IPS-15b (cell line): ENCODE results near the gene PDE6C.

ENCODE experiments used
- H3K27me3 ChIP-seq: one replicate; pipeline ENCODE4 v1.6.1; 2013; ENCODE audit warnings: low read length; ENCODE audit not compliant: control insufficient read depth, insufficient read depth
- H3K36me3 ChIP-seq: one replicate; pipeline ENCODE4 v1.6.1; 2013; ENCODE audit warnings: low read length; ENCODE audit not compliant: control insufficient read depth, insufficient read depth
- H3K4me1 ChIP-seq: one replicate; pipeline ENCODE4 v1.6.1; 2013; ENCODE audit warnings: mild to moderate bottlenecking, low read length; ENCODE audit not compliant: control insufficient read depth, insufficient read depth
- H3K4me3 ChIP-seq: one replicate; pipeline ENCODE4 v1.5.1; 2013; ENCODE audit warnings: low read depth, low read length
- H3K9ac ChIP-seq: one replicate; pipeline ENCODE4 v1.6.1; 2013; ENCODE audit warnings: low read depth, mild to moderate bottlenecking, low read length
- H3K9me3 ChIP-seq: one replicate; pipeline ENCODE4 v1.6.1; 2013; ENCODE audit warnings: mild to moderate bottlenecking, low read length; ENCODE audit not compliant: control insufficient read depth, insufficient read depth

PDE6C gene

DNA sequence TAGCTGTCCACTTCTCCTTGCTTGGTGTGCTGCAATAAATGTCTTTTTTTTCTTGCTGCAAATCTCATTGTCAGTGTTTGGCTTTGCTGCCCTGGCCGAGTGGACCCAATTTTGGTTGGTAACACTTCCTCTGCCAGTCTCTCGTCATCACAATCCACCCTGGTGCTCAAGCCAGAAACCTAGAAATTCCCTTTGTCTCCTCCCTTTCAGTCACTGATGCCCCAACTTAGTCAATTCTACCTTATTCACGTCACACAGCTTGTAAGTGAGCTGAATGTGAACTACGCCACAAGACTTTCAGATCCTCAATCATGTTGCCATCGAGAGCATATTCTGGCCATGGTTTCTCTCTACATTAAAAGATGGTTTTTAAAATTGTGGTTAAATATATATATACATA, 103.0 kb downstream of the PDE6C start:
- H3K36me3 ChIP-seq, result no peaks in the 10 kb centered on the region
- no peak overlapping the region for H3K4me3 ChIP-seq
- H3K9ac ChIP-seq, result no peak overlapping the region
- H3K4me1 ChIP-seq, result peaks cover 16% of the 10 kb centered on the region
- H3K27me3 ChIP-seq, result no peaks in the 10 kb centered on the region
- H3K9me3 ChIP-seq, result no peaks in the 10 kb centered on the region
